GM10266 (cell line): ENCODE data around the gene ZNF226.
"Not testable (repeated sequence)": the region's sequence is repeated elsewhere in the genome, so short reads cannot be mapped to it uniquely, and the experiment has no call there.

Experiments used
- DNase-seq: peaks from one replicate; pipeline ENCODE4 v3.0.0; 2012; ENCODE audit errors: extremely low spot score
- CTCF ChIP-seq: IDR thresholded peaks from 2 replicates; pipeline ENCODE4 v1.5.1; 2012; ENCODE audit warnings: mild to moderate bottlenecking, low read depth; ENCODE audit not compliant: control insufficient read depth, insufficient read depth; ENCODE audit errors: missing control alignments

The ZNF226 gene

DNA sequence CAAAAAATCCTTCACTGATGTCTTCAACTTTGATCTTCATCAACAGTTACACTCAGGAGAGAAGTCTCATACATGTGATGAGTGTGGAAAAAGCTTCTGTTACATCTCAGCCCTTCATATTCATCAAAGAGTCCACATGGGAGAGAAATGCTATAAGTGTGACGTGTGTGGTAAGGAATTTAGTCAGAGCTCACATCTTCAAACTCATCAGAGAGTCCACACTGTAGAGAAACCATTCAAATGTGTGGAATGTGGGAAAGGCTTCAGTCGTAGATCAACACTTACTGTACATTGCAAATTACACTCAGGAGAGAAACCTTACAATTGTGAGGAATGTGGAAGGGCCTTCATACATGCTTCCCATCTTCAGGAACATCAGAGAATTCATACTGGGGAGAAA lies 8.4 kb upstream of the ZNF226 start:
- TF ChIP-seq CTCF = no peak
- DNase-seq = no peak

GRCh38 chr19:44163789-44164188 lies 1.1 kb upstream of the ZNF226 start:
- DNase-seq = no peak
- no peak for TF ChIP-seq CTCF

DNA sequence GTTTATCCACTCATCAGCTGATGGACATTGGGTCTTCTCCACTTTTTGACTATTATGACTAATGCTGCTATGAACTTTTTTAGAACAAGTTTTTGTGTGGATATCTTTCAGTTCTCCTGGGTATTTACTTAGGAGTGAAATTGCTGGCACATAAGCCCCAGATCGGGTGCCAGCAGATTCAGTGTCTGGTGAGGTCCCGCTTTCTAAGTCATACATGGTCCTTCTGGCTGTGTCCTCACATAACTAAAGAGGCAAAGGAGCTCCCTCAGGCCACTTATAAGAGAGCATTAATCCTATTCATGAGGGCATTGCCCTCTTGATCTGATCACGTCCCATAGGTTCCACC lies 600 bp upstream of the ZNF226 start:
- no peak for TF ChIP-seq CTCF
- DNase-seq = no peak

DNA sequence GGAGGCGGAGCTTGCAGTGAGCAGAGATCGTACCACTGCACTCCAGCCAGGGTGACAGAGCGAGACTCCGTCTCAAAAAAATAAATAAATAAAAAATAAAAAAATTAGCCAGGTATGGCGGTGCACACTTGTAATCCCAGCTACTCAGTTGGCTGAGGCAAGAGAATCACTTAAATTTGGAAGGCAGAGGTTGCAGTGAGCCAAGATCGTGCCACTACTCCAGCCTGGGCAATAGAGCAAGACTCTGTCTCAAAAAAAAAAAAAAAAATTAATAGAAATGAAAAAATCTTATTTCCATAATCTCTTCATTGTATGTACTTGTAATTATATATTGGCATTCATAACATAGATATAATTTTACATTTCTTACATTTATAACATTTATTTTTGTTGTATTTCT lies 5.8 kb downstream of the ZNF226 start:
- DNase-seq = not testable (repeated sequence)

DNA sequence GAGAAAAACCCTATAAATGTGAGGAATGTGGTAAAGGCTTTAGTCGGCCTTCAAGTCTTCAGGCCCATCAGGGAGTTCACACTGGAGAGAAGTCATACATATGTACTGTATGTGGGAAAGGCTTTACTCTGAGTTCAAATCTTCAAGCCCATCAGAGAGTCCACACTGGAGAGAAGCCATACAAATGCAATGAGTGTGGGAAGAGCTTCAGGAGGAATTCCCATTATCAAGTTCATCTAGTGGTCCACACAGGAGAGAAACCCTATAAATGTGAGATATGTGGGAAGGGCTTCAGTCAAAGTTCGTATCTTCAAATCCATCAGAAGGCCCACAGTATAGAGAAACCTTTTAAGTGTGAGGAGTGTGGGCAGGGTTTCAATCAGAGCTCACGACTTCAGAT lies 11.7 kb downstream of the ZNF226 start:
- DNase-seq = no peak
- no peak for TF ChIP-seq CTCF

DNA sequence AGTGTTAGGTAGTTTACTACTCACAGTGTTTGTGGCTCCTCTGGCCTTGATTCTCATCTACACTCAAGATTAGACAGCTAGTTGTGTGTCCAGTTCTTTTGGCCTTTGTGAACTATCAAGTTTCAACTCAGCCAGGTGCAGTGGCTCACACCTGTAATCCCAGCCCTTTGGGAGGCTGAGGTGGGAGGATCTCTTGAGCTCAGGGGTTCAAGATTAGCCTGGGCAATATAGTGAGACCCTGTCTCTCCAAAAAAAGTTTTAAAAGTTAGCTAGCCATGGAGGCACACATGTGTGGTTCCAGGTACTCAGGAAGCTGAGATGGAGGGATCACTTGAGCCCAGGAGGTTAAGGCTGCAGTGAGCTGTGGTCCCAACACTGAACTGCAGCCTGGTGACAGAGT lies 16.1 kb downstream of the ZNF226 start:
- TF ChIP-seq CTCF = no peak
- no peak for DNase-seq

- no peak for DNase-seq
- TF ChIP-seq CTCF = no peak
Observed at GRCh38 chr19:44182145-44182544, 17.2 kb downstream of the ZNF226 start.

GRCh38 chr19:44190020-44190419 lies 25.1 kb downstream of the ZNF226 start:
- no peak for DNase-seq
- TF ChIP-seq CTCF = no peak
